SK-N-SH treated with all-trans-retinoic acid at 6 μM for 48 hours (cell line): ENCODE data around the gene HIGD2A.
"Not testable (repeated sequence)": the region's sequence is repeated elsewhere in the genome, so short reads cannot be mapped to it uniquely, and the experiment has no call there.

ENCODE experiments used
- BACH2 ChIP-seq: fragments of 250-450 bp; sonication (Bioruptor Pico); IDR thresholded peaks from 2 replicates; pipeline ENCODE4 v1.9.0; 2021; ENCODE audit warnings: mild to moderate bottlenecking, borderline replicate concordance
- GLIS3 ChIP-seq: fragments of 250-450 bp; sonication (Bioruptor Pico); IDR thresholded peaks from 2 replicates; pipeline ENCODE4 v1.5.0; 2020; ENCODE audit warnings: mild to moderate bottlenecking, moderate library complexity
- ISL1 ChIP-seq: fragments of 250-450 bp; sonication (Bioruptor Pico); IDR thresholded peaks from 2 replicates; pipeline ENCODE4 v2.1.2; 2022; ENCODE audit warnings: mild to moderate bottlenecking, moderate library complexity
- PATZ1 ChIP-seq: fragments of 250-450 bp; sonication (Bioruptor Pico); IDR thresholded peaks from 2 replicates; pipeline ENCODE4 v1.8.0; 2020; ENCODE audit warnings: mild to moderate bottlenecking, moderate library complexity, borderline replicate concordance
- POU6F1 ChIP-seq: fragments of 250-450 bp; sonication (Bioruptor Pico); IDR thresholded peaks from 2 replicates; pipeline ENCODE4 v1.8.0; 2021; ENCODE audit warnings: low read depth, mild to moderate bottlenecking, moderate library complexity, borderline replicate concordance
- RARB ChIP-seq: fragments of 250-450 bp; sonication (Bioruptor Pico); IDR thresholded peaks from 2 replicates; pipeline ENCODE4 v1.8.0; 2021; ENCODE audit warnings: mild to moderate bottlenecking, moderate library complexity

DNA sequence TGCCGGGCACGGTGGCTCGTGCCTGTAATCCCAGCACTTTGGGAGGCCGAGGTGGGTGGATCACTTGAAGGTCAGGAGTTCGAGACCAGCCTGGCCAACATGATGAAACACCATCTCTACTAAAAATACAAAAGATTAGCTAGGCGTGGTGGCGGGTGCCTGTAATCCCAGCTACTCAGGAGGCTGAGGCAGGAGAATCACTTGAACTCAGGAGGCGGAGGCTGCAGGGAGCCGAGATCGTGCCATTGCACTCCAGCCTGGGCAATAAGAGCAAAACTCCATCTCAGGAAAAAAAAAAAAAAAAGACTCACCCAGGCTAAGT lies 19.7 kb downstream of the HIGD2A start:
- not testable (repeated sequence) for TF ChIP-seq RARB; PATZ1 (CRISPR knock-in tag); BACH2; POU6F1 (CRISPR knock-in tag); ISL1 (CRISPR knock-in tag); GLIS3 (CRISPR knock-in tag)
